Keratinocyte (primary cell): ENCODE measurements around the gene TMEM238L.

Experiments
- EZH2 ChIP-seq: IDR thresholded peaks from one replicate; pipeline ENCODE4 v1.6.1; 2012; ENCODE audit warnings: inconsistent platforms, mild to moderate bottlenecking, low read length, moderate library complexity
- TF ChIP-seq, protein P1 (sequence below), 3 experiments: IDR thresholded peaks in 1 of 3; conservative IDR thresholded peaks in 1 of 3; optimal IDR thresholded peaks in 1 of 3; 2 replicates in 2 of 3; 3 replicates in 1 of 3; pipeline versions ENCODE3 to v1.5.1; 2011; ENCODE audit warnings: low read length in 3 of 3, mild to moderate bottlenecking in 3 of 3, moderate library complexity in 2 of 3, control low read depth in 1 of 3, inconsistent platforms in 1 of 3; ENCODE audit not compliant: insufficient read depth in 2 of 3; ENCODE audit errors: extremely low read depth in 1 of 3

DNA sequence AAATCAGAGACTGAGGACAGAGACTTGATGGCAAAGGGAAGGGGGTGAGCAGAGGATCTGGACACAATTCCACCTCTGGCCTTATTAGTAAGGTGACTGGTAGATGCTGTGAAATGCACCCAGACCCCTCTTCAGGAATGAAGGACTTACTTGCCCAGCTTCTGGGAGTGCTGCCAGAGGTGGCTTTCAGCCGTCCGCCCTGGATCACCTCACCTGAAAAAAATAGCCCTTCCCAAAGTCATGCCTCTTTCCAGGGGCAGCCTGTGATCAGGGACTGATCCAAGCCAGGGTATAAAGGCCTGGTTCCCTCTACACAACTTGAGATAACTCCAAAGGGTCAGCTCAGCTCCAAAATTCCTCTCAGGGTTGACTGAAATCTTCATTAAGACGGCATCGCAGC lies 53.7 kb downstream of the TMEM238L start:
- TF ChIP-seq, protein P1, sequence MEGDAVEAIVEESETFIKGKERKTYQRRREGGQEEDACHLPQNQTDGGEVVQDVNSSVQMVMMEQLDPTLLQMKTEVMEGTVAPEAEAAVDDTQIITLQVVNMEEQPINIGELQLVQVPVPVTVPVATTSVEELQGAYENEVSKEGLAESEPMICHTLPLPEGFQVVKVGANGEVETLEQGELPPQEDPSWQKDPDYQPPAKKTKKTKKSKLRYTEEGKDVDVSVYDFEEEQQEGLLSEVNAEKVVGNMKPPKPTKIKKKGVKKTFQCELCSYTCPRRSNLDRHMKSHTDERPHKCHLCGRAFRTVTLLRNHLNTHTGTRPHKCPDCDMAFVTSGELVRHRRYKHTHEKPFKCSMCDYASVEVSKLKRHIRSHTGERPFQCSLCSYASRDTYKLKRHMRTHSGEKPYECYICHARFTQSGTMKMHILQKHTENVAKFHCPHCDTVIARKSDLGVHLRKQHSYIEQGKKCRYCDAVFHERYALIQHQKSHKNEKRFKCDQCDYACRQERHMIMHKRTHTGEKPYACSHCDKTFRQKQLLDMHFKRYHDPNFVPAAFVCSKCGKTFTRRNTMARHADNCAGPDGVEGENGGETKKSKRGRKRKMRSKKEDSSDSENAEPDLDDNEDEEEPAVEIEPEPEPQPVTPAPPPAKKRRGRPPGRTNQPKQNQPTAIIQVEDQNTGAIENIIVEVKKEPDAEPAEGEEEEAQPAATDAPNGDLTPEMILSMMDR (optimal IDR thresholded peaks at IDR 0.05 in 1 of 3, IDR thresholded peaks at IDR 0.05 in 1 of 3, conservative IDR thresholded peaks at IDR 0.05 in 1 of 3; ENCODE audit: extremely low read depth in 1 of 3, insufficient read depth in 2 of 3, low read length in 3 of 3) = no peak
- no peak for TF ChIP-seq EZH2
